ENCODE measurements around the gene ZBTB38.

ZBTB38 gene

GRCh38 chr3:141368062-141368924, at the start of gene ZBTB38:
ZBTB38 (plus strand) TSS chr3:141368504; CDS start chr3:141442389, 73,885 bp downstream.
- no peak for DNase-seq (ENCODE audit: low read depth in 4 of 4, low spot score in 1 of 4)

GRCh38 chr3:141320399-141321108, 47.8 kb upstream of the ZBTB38 start:
- DNase-seq (ENCODE audit: low read depth in 4 of 4, low spot score in 1 of 4), result no peak

GRCh38 chr3:141321109-141321497, 47.2 kb upstream of the ZBTB38 start:
- no peak for DNase-seq (ENCODE audit: low read depth in 4 of 4, low spot score in 1 of 4)

GRCh38 chr3:141323936-141324704, 44.2 kb upstream of the ZBTB38 start:
- no peak for DNase-seq (ENCODE audit: low read depth in 4 of 4, low spot score in 1 of 4)

- no peak for DNase-seq (ENCODE audit: low read depth in 4 of 4, low spot score in 1 of 4)
These were observed 42.2 kb upstream of the ZBTB38 start for GRCh38 chr3:141326123-141326522.

- DNase-seq (ENCODE audit: low read depth in 4 of 4, low spot score in 1 of 4), result no peak
These were observed 41.7 kb upstream of the ZBTB38 start for GRCh38 chr3:141326626-141327025.

- DNase-seq (ENCODE audit: low read depth in 4 of 4, low spot score in 1 of 4), result no peak
These were observed 39.8 kb upstream of the ZBTB38 start for GRCh38 chr3:141328286-141329166.

GRCh38 chr3:141330235-141330634, 38.1 kb upstream of the ZBTB38 start:
- DNase-seq (ENCODE audit: low read depth in 4 of 4, low spot score in 1 of 4), result no peak

- no peak for DNase-seq (ENCODE audit: low read depth in 4 of 4, low spot score in 1 of 4)
These were observed 37.5 kb upstream of the ZBTB38 start for GRCh38 chr3:141330718-141331376.

- DNase-seq (ENCODE audit: low read depth in 4 of 4, low spot score in 1 of 4), result no peak
These were observed 36.7 kb upstream of the ZBTB38 start for GRCh38 chr3:141331377-141332318.

GRCh38 chr3:141332416-141332815, 35.9 kb upstream of the ZBTB38 start:
- no peak for DNase-seq (ENCODE audit: low read depth in 4 of 4, low spot score in 1 of 4)

GRCh38 chr3:141333836-141334626, 34.3 kb upstream of the ZBTB38 start:
- no peak for DNase-seq (ENCODE audit: low read depth in 4 of 4, low spot score in 1 of 4)

- no peak for DNase-seq (ENCODE audit: low read depth in 4 of 4, low spot score in 1 of 4)
These were observed 33.6 kb upstream of the ZBTB38 start for GRCh38 chr3:141334627-141335250.

- no peak for DNase-seq (ENCODE audit: low read depth in 4 of 4, low spot score in 1 of 4)
These were observed 32.7 kb upstream of the ZBTB38 start for GRCh38 chr3:141335531-141336061.

GRCh38 chr3:141336672-141337522, 31.4 kb upstream of the ZBTB38 start:
- DNase-seq (ENCODE audit: low read depth in 4 of 4, low spot score in 1 of 4), result no peak

- no peak for DNase-seq (ENCODE audit: low read depth in 4 of 4, low spot score in 1 of 4)
These were observed 30.8 kb upstream of the ZBTB38 start for GRCh38 chr3:141337523-141337854.

- DNase-seq (ENCODE audit: low read depth in 4 of 4, low spot score in 1 of 4), result no peak
These were observed 30.3 kb upstream of the ZBTB38 start for GRCh38 chr3:141337991-141338390.
